ENCODE data around the gene IFI6.

The IFI6 gene

DNA sequence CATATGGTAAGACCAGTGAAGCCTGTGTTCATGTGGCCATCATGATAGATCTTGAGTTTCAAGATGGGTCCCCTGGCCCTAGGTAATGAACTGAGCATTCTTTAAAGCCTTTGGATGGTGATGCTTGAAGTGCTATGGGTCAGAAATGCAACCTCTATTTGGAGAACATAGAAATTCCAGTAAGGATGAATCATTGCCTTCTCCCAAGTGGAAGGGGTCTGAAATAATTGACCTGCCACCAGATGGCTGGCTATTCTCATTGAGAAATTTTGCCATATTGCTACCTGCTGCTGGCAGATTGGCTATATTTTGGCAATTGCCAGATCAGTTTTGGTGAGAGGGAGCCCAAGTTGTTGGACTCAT lies 739 bp upstream of the IFI6 start:
- peak overlapping the region; percentile 81 for H3K27ac ChIP-seq

GRCh38 chr1:27669876-27670275 lies 2.1 kb downstream of the IFI6 start:
- TF ChIP-seq, protein P1, sequence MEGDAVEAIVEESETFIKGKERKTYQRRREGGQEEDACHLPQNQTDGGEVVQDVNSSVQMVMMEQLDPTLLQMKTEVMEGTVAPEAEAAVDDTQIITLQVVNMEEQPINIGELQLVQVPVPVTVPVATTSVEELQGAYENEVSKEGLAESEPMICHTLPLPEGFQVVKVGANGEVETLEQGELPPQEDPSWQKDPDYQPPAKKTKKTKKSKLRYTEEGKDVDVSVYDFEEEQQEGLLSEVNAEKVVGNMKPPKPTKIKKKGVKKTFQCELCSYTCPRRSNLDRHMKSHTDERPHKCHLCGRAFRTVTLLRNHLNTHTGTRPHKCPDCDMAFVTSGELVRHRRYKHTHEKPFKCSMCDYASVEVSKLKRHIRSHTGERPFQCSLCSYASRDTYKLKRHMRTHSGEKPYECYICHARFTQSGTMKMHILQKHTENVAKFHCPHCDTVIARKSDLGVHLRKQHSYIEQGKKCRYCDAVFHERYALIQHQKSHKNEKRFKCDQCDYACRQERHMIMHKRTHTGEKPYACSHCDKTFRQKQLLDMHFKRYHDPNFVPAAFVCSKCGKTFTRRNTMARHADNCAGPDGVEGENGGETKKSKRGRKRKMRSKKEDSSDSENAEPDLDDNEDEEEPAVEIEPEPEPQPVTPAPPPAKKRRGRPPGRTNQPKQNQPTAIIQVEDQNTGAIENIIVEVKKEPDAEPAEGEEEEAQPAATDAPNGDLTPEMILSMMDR (conservative IDR thresholded peaks at IDR 0.05; ENCODE audit: low read depth) = no peak
- H3K27ac ChIP-seq = no peak overlapping the region
- CTCF ChIA-PET = interaction anchor here (0.5 to 1.1 kb wide), 13 partner anchors 10 to 521 kb away, joined by 3 to 10 read pairs (median 3); partner anchors contain the start of gene FAM76A
- DNase-seq (ENCODE audit: low spot score) = no peak
- POLR2A ChIA-PET (ENCODE audit: low non-redundant PET) = interaction anchor here (0.8 kb wide), 1 partner anchor 47 kb away, joined by 3 read pairs; no protein-coding TSS in a partner anchor

More for the DNA sequence above, 739 bp upstream of the IFI6 start:
- ChIA-PET POLR2A (ENCODE audit: low non-redundant PET) (interaction anchor here (1.2 kb wide), 1 partner anchor 100 kb away, joined by 4 read pairs; the partner anchor contains the start of gene STX12), CTCF (interaction anchor here (0.8 to 1.1 kb wide), 2 partner anchors 100 to 277 kb away, joined by 3 to 4 read pairs; partner anchors contain the start of gene STX12)
- TF ChIP-seq, protein P1 (conservative IDR thresholded peaks at IDR 0.05; ENCODE audit: low read depth) = no peak
- no peak for DNase-seq (ENCODE audit: low spot score)

- TF ChIP-seq, protein P1 (conservative IDR thresholded peaks at IDR 0.05; ENCODE audit: low read depth) = peak; percentile 92
- ChIA-PET POLR2A (ENCODE audit: low non-redundant PET) (no interaction called here), CTCF (interaction anchor here (0.5 to 1.1 kb wide), 17 partner anchors 11 to 520 kb away, joined by 3 to 10 read pairs (median 3); partner anchors contain the start of gene FAM76A)
- peak; percentile 67 for DNase-seq (ENCODE audit: low spot score)
- H3K27ac ChIP-seq = no peak overlapping the region
These were observed 2.9 kb downstream of the IFI6 start for GRCh38 chr1:27668808-27669723.

DNA sequence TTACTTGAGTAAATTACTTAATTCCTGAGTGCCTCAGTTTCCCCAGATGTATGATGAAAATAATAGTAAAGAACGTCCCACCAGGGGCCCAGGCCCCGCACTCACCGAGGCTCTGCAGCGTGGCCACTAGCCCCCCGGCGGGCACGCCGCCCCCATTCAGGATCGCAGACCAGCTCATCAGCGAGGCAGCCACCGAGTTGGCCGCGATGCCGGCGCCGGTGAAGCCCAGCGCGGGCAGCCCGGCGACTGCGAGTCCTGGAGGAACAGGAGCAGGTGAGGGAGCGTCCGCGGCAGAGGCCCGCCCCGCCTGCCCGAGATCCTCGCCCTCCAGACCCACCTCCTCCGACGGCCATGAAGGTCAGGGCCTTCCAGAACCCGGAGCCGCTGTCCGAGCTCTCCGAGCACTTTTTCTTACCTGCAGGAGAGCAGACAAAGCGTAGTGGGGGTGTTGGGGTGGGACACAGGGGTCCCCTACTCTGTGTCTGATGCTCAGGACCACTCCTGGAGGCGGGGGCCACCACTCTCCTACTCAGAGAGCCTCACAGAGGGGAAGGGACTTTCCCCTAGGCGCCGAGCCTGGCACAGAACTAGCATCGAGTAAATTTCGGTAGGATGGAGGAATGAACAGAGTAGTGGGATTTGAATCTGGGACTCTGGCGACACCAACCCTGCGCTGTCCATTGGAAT lies 3.7 kb downstream of the IFI6 start:
- H3K27ac ChIP-seq = no peak overlapping the region
- TF ChIP-seq, protein P1 (conservative IDR thresholded peaks at IDR 0.05; ENCODE audit: low read depth) = no peak
- CTCF ChIA-PET = interaction anchor here (0.5 to 0.6 kb wide), 2 partner anchors 15 to 35 kb away, joined by 3 read pairs; no protein-coding TSS in a partner anchor
- DNase-seq (ENCODE audit: low spot score) = no peak
- POLR2A ChIA-PET (ENCODE audit: low non-redundant PET) = no interaction called here

DNA sequence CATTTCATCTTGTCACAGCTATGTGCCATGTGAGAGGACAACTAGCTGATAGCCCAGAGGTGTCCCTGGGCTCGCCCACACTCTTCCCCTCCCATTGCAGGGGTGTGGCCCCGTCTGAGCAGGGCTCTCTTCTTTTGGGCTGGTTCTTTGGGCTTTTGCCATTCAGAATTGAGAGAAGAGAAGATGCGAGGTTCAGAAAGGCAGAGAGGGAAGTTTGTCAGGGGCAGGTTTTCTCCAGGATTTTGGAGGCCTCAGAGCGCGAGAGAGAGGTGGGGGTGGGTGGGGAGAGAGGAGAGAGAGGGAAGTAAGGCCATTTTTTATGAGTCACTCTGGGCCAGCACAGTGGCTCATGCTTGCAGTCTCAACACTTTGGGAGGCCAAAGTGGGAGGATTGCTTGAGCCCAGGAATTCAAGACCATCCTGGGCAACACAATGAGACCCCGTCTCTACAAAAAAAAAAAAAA lies 5.2 kb downstream of the IFI6 start:
- CTCF ChIA-PET = interaction anchor here (0.8 kb wide), 1 partner anchor 682 kb away, joined by 9 read pairs; no protein-coding TSS in a partner anchor
- TF ChIP-seq, protein P1 (conservative IDR thresholded peaks at IDR 0.05; ENCODE audit: low read depth) = no peak
- DNase-seq (ENCODE audit: low spot score) = no peak
- no peak overlapping the region for H3K27ac ChIP-seq
- POLR2A ChIA-PET (ENCODE audit: low non-redundant PET) = no interaction called here

DNA sequence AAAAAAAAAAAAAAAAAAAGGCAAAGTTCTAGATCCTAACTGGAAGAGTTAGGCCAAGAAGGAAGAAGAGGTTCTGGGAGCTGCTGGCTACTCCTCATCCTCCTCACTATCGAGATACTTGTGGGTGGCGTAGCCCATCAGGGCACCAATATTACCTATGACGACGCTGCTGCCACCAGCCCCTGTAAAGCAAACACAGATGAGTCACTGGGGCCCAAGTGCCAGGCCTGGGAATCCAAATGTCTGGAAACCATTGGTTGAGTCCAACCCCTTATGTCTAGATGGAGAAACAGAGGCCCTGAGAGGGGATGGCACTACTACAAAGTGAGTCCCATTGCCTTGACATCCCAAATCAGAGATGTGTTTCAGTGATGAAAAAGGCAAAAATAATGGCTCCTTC lies 5.7 kb downstream of the IFI6 start:
- CTCF ChIA-PET = interaction anchor here (0.6 to 0.8 kb wide), 2 partner anchors 456 to 682 kb away, joined by 3 to 9 read pairs; no protein-coding TSS in a partner anchor
- TF ChIP-seq, protein P1 (conservative IDR thresholded peaks at IDR 0.05; ENCODE audit: low read depth) = no peak
- no peak for DNase-seq (ENCODE audit: low spot score)
- POLR2A ChIA-PET (ENCODE audit: low non-redundant PET) = no interaction called here
- H3K27ac ChIP-seq = no peak overlapping the region
